Loucy (cell line): ENCODE measurements around the gene RBM19.

ENCODE experiments used
- H2AFZ ChIP-seq: fragments of 200-600 bp; sonication (generic); 2 replicates; pipeline ENCODE4 v1.6.0; 2016; ENCODE audit warnings: antibody characterized with exemption, mild to moderate bottlenecking, low read length, moderate library complexity
- H3F3A ChIP-seq: fragments of 200-600 bp; 2 replicates; pipeline ENCODE4 v1.6.0; 2016; ENCODE audit warnings: antibody characterized with exemption, low read depth, mild to moderate bottlenecking
- H3K27me3 ChIP-seq: fragments of 200-600 bp; sonication (generic); 2 replicates; pipeline ENCODE4 v1.6.1; 2014; ENCODE audit warnings: low read length, mild to moderate bottlenecking; ENCODE audit not compliant: insufficient read depth, poor library complexity, severe bottlenecking
- H3K36me3 ChIP-seq: fragments of 200-600 bp; sonication (generic); 2 replicates; pipeline ENCODE4 v1.6.1; 2016; ENCODE audit warnings: low read length; ENCODE audit not compliant: insufficient read depth
- H3K4me1 ChIP-seq: fragments of 200-600 bp; sonication (generic); 2 replicates; pipeline ENCODE4 v1.5.1; 2014; ENCODE audit warnings: low read length, mild to moderate bottlenecking; ENCODE audit not compliant: insufficient read depth, poor library complexity, severe bottlenecking
- H3K4me2 ChIP-seq: fragments of 200-600 bp; sonication (generic); 2 replicates; pipeline ENCODE4 v1.6.0; 2014; ENCODE audit warnings: antibody characterized with exemption, low read length, low read depth, mild to moderate bottlenecking; ENCODE audit not compliant: poor library complexity, severe bottlenecking
- H3K4me3 ChIP-seq: fragments of 200-600 bp; sonication (generic); 2 replicates; pipeline ENCODE4 v1.5.1; 2014; ENCODE audit warnings: low read length, mild to moderate bottlenecking, mixed read lengths; ENCODE audit not compliant: poor library complexity, severe bottlenecking
- H3K79me2 ChIP-seq: fragments of 200-600 bp; sonication (generic); 2 replicates; pipeline ENCODE4 v1.6.1; 2014; ENCODE audit warnings: low read length; ENCODE audit not compliant: insufficient read depth
- H3K9ac ChIP-seq: fragments of 200-600 bp; sonication (generic); 2 replicates; pipeline ENCODE4 v1.6.0; 2014; ENCODE audit warnings: mild to moderate bottlenecking, low read depth, low read length, moderate library complexity; ENCODE audit not compliant: poor library complexity, severe bottlenecking
- H3K9me2 ChIP-seq: fragments of 200-600 bp; sonication (generic); replicated peaks from 2 replicates; pipeline ENCODE4 v1.6.1; 2016; ENCODE audit warnings: low read depth, low read length, mixed read lengths
- H3K9me3 ChIP-seq: fragments of 200-600 bp; sonication (generic); 2 replicates; pipeline ENCODE4 v1.6.1; 2014; ENCODE audit warnings: mild to moderate bottlenecking, antibody characterized with exemption, low read length, low read depth; ENCODE audit not compliant: insufficient read depth
- H4K20me1 ChIP-seq: fragments of 200-600 bp; sonication (generic); 2 replicates; pipeline ENCODE4 v1.6.0; 2014; ENCODE audit warnings: antibody characterized with exemption, low read length, mild to moderate bottlenecking; ENCODE audit not compliant: insufficient read depth, poor library complexity, severe bottlenecking
- EZH2phosphoT487 ChIP-seq: fragments of 200-600 bp; IDR thresholded peaks from 2 replicates; pipeline ENCODE4 v1.6.1; 2018; ENCODE audit warnings: antibody characterized with exemption, mild to moderate bottlenecking, moderate library complexity, borderline replicate concordance
- TF ChIP-seq, protein P1 (sequence below): fragments of 200-600 bp; sonication (generic); conservative IDR thresholded peaks from 2 replicates; pipeline ENCODE4 v1.5.1; 2014; ENCODE audit warnings: mild to moderate bottlenecking, antibody characterized with exemption, low read length

The RBM19 gene

GRCh38 chr12:113847856-113848255 lies 118.3 kb downstream of the RBM19 start:
- H4K20me1 ChIP-seq, result no peaks in the 10 kb centered on the region
- H2AFZ ChIP-seq, result no peak overlapping the region
- H3K9ac ChIP-seq, result no peak overlapping the region
- H3K79me2 ChIP-seq, result no peaks in the 10 kb centered on the region
- no peaks in the 10 kb centered on the region for H3K27me3 ChIP-seq
- H3F3A ChIP-seq, result no peaks in the 10 kb centered on the region
- no peak overlapping the region for H3K4me3 ChIP-seq
- TF ChIP-seq, protein P1, sequence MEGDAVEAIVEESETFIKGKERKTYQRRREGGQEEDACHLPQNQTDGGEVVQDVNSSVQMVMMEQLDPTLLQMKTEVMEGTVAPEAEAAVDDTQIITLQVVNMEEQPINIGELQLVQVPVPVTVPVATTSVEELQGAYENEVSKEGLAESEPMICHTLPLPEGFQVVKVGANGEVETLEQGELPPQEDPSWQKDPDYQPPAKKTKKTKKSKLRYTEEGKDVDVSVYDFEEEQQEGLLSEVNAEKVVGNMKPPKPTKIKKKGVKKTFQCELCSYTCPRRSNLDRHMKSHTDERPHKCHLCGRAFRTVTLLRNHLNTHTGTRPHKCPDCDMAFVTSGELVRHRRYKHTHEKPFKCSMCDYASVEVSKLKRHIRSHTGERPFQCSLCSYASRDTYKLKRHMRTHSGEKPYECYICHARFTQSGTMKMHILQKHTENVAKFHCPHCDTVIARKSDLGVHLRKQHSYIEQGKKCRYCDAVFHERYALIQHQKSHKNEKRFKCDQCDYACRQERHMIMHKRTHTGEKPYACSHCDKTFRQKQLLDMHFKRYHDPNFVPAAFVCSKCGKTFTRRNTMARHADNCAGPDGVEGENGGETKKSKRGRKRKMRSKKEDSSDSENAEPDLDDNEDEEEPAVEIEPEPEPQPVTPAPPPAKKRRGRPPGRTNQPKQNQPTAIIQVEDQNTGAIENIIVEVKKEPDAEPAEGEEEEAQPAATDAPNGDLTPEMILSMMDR, result no peak
- TF ChIP-seq EZH2phosphoT487, result no peak
- H3K4me1 ChIP-seq, result no peaks in the 10 kb centered on the region
- no peaks in the 10 kb centered on the region for H3K9me3 ChIP-seq
- no peak overlapping the region for H3K4me2 ChIP-seq
- H3K36me3 ChIP-seq, result no peaks in the 10 kb centered on the region
- H3K9me2 ChIP-seq, result no peaks in the 10 kb centered on the region

- no peak overlapping the region for H3K4me2 ChIP-seq
- no peak overlapping the region for H2AFZ ChIP-seq
- H3K36me3 ChIP-seq, result no peaks in the 10 kb centered on the region
- no peaks in the 10 kb centered on the region for H3F3A ChIP-seq
- no peaks in the 10 kb centered on the region for H3K27me3 ChIP-seq
- H4K20me1 ChIP-seq, result no peaks in the 10 kb centered on the region
- H3K9ac ChIP-seq, result no peak overlapping the region
- H3K9me3 ChIP-seq, result no peaks in the 10 kb centered on the region
- TF ChIP-seq, protein P1, result no peak
- TF ChIP-seq EZH2phosphoT487, result no peak
- H3K79me2 ChIP-seq, result no peaks in the 10 kb centered on the region
- H3K4me1 ChIP-seq, result no peaks in the 10 kb centered on the region
- H3K4me3 ChIP-seq, result no peak overlapping the region
- no peaks in the 10 kb centered on the region for H3K9me2 ChIP-seq
These were observed 119.0 kb downstream of the RBM19 start for GRCh38 chr12:113846883-113847755.

GRCh38 chr12:113845900-113846674 lies 120.0 kb downstream of the RBM19 start:
- Histone ChIP-seq H3K27me3 (no peaks in the 10 kb centered on the region), H3F3A (no peaks in the 10 kb centered on the region), H4K20me1 (no peaks in the 10 kb centered on the region), H2AFZ (no peak overlapping the region), H3K4me1 (no peaks in the 10 kb centered on the region), H3K36me3 (no peaks in the 10 kb centered on the region), H3K79me2 (no peaks in the 10 kb centered on the region), H3K4me3 (no peak overlapping the region), H3K9ac (no peak overlapping the region), H3K4me2 (no peak overlapping the region), H3K9me2 (no peaks in the 10 kb centered on the region), H3K9me3 (no peaks in the 10 kb centered on the region)
- no peak for TF ChIP-seq EZH2phosphoT487
- TF ChIP-seq, protein P1, result no peak
